Activated CD4-positive, alpha-beta T cell treated with anti-CD3 and anti-CD28 coated beads, Interleukin-2, Interleukin-4, amounts not matched to agents 100 ng/mL and 50 ng/mL, durations not matched to agents 16 hours and 8 hours (primary cell): ENCODE data around the gene IQSEC3.

ENCODE experiments used
- DNase-seq: peaks from one replicate; pipeline ENCODE4 v3.0.0-alpha.2; 2020; ENCODE audit warnings: low spot score

Gene IQSEC3

GRCh38 chr12:163406-163986, 96.9 kb downstream of the IQSEC3 start:
- DNase-seq: no peak

DNA sequence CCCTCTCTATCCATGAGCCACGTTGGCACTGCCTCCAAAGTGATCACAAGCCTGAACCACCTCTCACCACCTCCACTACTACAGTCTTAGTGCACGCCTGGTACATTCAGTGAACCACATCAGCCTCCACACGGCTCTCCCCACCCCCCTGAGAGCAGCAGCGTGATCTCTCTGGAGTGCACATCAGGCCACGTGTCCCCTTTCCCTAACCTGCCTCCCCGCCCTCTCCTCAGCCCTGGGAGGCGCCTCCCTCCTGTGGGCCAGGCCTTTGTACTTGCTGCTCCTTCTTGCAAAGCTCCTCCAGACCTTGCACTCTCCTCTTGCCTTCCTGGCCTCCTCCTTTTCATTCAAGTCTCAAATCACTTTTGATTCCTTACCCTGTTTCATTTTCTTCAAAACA, 97.6 kb downstream of the IQSEC3 start:
- DNase-seq: no peak

DNA sequence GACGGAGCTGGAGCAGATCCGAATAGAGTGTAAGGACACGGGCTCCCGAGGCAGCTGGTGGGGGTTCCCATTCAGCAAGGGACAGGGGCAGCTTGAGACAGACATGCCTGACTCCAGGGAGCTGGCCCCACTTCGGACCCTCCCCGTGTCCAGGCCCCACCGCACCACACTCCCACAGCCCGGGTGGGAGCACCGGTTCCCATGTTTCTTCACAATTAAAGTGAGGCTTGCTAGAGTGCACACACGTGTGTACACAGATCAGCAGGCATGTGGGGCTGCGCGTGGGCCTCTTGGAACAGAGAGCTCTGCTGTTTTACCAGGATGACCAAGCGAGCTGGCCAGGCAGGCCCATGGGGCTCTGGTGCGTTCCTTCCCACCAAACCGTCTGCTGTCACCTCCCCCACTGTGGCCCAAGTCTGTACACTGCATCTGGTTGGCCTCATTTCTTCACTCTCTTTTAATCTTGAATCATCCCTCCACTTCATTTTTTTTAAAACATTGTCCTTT, 99.3 kb downstream of the IQSEC3 start:
- no peak for DNase-seq

GRCh38 chr12:166425-167075, 100.0 kb downstream of the IQSEC3 start:
- DNase-seq: no peak

DNA sequence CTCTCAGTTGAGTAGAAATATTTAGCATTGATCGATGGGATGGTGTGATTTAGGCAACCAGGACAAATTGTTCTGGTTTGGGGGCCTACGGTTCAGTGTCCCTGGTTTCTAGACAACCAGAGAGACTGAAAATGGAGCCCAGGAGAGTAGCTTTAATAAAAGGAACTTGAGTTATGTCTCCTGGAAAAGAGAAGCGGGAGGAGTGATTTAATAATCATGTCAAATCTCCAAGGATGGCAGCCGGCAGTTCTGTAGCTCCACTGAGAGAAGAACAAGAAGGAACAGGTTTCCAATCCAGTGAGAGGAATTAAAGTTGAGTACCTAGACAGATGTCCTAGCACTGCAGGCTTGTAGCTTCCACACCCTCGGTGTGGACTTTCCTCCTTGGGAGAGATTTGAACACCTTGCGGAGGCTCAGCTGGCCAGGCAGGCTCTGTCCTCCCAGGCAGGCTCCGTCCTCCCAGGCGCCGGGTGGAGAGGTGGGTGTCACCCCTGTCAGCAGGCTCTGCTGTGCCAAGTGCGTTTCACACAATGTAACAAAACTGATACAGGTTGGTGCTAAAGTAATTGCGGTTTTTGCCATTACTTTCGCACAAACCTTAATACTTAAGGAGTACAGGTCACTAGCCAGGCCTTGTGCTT, 101.5 kb downstream of the IQSEC3 start:
- DNase-seq: no peak

DNA sequence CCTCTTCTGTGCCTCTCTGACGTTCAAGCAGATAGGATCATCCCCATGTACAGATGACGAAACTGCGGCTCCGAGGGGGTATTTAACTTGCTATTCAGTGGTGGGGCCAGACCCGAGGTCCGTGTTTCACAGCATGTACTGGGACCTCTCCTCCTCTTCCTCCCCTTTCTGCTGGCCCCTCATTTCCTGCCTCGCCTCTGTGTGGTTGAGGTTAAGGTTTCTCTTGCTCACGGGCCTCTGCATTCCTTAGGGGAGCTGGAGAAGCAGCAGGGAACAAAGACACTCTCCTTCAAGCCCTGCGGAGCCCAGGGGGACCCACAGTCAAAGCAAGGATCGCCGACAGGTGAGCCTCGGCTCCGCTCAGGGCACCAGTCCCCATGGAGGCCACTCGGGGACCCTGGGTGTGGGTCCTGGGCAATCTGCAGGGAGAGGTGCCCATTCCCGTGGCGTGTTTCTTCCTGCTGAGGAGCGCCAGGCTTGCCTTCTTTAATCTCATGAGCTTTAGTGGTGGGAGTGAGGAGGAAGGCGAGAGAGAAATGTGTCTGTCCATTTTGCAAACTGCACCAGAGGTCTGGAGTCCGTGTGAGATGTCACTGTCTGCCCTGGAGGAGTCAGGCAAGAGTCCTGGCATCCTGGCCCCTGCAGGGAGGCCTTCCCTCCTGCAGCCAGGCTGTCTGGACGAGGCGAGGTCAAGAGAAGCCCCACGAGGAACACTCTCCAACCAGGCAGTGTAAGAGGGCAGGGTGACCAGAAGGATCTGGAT, 102.4 kb downstream of the IQSEC3 start:
- no peak for DNase-seq

DNA sequence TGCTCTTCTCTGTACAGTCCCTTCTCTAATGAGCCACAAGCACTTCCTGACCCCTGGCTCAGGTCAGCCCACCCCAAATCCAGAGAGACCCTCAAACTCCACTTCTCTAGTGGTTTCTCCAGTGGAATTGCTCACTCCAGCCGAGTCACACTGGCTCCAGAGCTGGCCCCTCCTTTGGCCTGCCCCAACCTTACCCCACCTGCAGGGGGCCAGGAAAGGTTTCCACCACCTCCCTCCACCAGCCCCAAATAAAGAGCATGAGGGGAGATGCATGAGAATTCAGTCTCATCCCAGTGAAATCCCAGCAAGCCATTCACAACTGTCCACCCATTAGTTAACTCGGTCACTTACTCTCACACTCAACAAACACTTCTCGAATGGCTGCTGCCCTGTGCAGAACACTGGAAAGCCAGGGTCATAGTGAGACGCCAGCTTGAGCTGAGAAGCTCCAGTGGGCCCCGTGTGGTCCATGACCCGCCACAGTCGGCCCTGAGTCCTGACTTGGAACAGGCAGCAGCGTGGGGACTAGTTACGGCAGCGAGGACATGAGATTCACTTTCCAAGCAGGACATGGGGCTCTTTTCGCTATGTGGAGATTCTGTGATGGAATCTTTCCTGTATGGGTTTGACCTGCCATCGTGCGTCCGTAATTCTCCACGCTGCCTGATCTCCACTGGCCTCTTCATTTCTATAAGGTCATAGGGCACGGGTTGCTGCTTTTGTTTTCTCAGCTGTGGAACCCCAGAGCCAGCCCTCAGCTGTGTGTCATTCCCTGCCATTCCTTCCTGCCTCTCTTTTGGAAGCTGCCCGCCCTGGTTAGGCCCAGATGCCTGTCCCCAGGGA, 103.2 kb downstream of the IQSEC3 start:
- DNase-seq: no peak

- DNase-seq: no peak
Measured at GRCh38 chr12:170371-171225, 104.0 kb downstream of the IQSEC3 start.

GRCh38 chr12:171276-171675, 104.7 kb downstream of the IQSEC3 start:
- no peak for DNase-seq

DNA sequence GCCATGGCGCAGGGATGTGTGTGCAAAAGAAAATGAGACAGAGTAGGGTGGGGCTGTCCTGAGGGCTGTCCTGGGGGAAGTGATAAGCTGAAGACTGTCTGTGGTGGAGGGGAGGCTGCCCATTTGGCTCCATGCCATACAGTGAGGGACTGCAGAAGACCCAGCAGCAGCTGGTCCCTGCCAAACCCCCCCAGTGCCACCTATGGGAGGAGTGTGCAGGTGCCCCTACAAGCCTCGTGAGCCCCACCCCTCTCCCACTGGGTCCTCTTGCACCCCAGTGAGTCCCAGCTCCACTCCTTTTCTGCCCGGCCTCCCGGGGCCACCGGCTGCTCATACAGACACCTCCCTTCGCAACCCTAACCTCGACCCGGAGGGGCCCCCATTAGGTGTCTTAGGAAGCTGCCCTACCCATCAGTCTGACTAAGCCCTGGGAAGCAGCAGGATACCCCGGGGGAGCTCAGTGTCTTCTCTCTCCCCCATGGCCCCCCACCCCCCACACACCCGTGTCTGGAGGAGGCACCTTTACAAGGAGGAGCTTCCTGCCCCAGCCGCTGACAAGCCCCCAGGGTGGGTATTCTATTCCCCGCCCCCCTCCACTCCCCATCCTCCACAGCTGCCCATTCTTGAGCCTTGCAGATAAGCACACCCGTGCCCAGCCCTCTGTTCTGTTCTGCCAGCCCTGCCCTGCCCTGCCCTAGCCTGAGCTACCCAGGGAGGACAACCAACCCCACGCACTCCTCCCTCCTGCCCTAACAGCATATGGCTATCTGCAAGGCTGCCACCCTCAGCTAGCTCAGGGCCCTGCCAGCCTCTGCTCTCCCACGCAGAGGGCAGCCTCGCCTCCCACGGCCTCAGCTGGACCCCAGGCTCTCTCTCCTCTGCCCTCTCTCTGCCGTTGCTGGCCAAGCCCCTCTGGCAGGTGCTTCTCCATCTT, 105.4 kb downstream of the IQSEC3 start:
- no peak for DNase-seq

DNA sequence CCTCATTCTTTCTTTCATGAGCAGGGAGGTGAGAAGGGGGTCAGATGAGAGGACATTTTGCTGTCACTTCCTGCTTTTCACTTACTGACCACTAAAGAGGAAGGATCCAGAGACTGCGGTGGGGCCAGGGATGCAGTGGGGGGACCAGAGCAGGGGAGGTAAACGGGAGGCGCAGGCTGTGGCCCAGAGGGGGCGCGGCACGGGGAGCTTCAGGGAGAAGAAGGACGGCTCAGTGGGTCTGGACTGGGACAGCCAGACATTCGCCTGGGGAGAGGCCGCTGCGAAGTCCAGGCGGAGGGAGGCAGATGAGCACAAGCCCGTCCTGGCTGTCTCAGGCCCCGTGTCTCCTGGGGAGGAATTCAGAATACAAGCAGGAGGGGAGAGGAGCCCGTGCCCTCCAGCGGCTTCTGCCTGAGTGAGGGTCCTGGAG, 106.2 kb downstream of the IQSEC3 start:
- DNase-seq: no peak

- no peak for DNase-seq
Measured at GRCh38 chr12:174124-174523, 107.6 kb downstream of the IQSEC3 start.

DNA sequence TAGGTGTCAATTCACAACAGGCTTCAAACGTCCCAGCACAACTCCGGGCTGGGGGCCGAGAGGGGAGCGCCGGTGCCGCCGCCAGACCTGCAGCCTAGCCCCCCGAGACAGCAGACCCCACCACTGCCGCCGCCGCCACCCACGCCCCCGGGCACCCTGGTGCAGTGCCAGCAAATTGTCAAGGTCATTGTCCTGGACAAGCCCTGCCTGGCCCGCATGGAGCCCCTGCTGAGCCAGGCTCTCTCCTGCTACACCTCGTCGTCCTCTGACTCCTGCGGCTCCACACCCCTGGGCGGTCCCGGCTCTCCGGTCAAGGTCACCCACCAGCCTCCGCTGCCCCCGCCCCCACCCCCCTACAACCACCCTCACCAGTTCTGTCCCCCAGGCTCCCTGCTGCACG, 108.0 kb downstream of the IQSEC3 start:
- no peak for DNase-seq

- DNase-seq: no peak
Measured at GRCh38 chr12:175250-175649, 108.7 kb downstream of the IQSEC3 start.

DNA sequence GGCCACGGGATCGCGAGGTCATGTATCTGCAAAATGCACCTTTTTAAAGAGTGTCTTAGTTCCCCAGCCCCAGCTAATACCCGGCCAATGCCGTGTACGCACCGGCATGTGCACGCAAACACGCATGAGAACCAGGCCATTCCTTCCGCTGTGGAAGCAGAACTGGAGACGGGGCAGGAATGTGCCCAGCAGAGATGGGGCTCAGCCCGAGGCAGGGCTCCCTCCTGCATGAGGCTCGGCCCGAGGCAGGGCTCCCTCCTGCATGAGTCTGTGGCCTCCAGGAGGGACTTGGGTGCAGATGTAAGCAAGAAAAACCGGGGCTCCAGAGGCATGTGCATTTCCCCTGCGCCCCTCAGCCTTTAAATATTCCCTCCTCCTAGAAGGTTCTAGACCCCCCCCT, 109.2 kb downstream of the IQSEC3 start:
- no peak for DNase-seq

- no peak for DNase-seq
Measured at GRCh38 chr12:176321-177181, 110.0 kb downstream of the IQSEC3 start.

GRCh38 chr12:177336-177979, 110.9 kb downstream of the IQSEC3 start:
- no peak for DNase-seq
